Astrocyte of the spinal cord (primary cell): Measurements from ENCODE around the gene CEACAM16.
A peak's percentile ranks its signal among the peaks of the same experiment; 100 is the strongest.

ENCODE experiments used
- DNase-seq: peaks from one replicate; pipeline ENCODE4 v3.0.0; 2011; ENCODE audit warnings: low read depth, low spot score
- H3K4me3 ChIP-seq: 2 replicates; pipeline ENCODE4 v1.5.1; 2011; ENCODE audit warnings: low read depth, mild to moderate bottlenecking, low read length, moderate library complexity
- in situ Hi-C: cut with HindIII; loops from 2 replicates; pipeline ENCODE4 v1.10.0; 2017; ENCODE audit warnings: low sequenced_read_pairs
- TF ChIP-seq, protein P1 (sequence below): IDR thresholded peaks from 2 replicates; pipeline ENCODE4 v1.5.1; 2012; ENCODE audit warnings: low read depth, mild to moderate bottlenecking, low read length, inconsistent platforms

Gene CEACAM16, protein sequence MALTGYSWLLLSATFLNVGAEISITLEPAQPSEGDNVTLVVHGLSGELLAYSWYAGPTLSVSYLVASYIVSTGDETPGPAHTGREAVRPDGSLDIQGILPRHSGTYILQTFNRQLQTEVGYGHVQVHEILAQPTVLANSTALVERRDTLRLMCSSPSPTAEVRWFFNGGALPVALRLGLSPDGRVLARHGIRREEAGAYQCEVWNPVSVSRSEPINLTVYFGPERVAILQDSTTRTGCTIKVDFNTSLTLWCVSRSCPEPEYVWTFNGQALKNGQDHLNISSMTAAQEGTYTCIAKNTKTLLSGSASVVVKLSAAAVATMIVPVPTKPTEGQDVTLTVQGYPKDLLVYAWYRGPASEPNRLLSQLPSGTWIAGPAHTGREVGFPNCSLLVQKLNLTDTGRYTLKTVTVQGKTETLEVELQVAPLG

DNA sequence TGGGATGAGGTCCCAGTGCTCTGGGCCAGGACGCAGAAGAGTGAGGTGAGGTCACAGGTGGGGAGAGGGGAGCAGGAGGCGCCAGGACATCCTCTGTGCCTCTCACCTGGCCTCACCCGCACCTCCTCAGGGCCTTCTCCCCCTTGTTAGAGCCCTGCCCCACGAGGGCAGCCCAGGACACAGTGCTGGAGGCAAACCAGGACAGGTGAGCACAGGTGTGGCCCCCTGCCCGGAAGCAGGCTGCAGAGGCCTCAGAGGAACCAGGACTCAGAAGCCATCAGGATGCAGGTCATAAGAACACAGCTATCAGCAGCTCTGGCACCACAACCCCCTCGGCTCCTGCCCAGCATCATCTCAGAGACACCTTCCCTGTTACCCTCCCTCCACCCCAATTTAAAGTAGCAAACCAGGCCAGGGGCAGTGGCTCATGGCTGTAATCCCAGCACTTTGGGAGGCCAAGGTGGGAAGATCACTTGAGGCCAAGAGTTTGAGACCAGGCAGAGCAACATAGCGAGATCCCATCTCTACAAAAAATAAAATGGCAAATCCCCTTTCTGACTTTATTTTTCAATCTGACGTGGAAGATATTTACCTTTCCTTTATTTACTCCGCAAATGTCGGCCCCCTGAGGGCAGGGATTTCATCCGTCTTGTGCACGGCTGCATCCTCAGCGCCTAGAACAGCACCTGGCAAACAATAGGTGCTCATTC lies at the start of gene CEACAM16:
CEACAM16 (plus strand) TSS at position 660 of the 710 bp plus-strand sequence. CDS start 2,306 bp downstream, outside the sequence.
- no peak for DNase-seq
- H3K4me3 ChIP-seq, result no peak within 1 kb of the TSS
- in situ Hi-C loops, result no loop called here
- TF ChIP-seq, protein P1, sequence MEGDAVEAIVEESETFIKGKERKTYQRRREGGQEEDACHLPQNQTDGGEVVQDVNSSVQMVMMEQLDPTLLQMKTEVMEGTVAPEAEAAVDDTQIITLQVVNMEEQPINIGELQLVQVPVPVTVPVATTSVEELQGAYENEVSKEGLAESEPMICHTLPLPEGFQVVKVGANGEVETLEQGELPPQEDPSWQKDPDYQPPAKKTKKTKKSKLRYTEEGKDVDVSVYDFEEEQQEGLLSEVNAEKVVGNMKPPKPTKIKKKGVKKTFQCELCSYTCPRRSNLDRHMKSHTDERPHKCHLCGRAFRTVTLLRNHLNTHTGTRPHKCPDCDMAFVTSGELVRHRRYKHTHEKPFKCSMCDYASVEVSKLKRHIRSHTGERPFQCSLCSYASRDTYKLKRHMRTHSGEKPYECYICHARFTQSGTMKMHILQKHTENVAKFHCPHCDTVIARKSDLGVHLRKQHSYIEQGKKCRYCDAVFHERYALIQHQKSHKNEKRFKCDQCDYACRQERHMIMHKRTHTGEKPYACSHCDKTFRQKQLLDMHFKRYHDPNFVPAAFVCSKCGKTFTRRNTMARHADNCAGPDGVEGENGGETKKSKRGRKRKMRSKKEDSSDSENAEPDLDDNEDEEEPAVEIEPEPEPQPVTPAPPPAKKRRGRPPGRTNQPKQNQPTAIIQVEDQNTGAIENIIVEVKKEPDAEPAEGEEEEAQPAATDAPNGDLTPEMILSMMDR, result no peak

DNA sequence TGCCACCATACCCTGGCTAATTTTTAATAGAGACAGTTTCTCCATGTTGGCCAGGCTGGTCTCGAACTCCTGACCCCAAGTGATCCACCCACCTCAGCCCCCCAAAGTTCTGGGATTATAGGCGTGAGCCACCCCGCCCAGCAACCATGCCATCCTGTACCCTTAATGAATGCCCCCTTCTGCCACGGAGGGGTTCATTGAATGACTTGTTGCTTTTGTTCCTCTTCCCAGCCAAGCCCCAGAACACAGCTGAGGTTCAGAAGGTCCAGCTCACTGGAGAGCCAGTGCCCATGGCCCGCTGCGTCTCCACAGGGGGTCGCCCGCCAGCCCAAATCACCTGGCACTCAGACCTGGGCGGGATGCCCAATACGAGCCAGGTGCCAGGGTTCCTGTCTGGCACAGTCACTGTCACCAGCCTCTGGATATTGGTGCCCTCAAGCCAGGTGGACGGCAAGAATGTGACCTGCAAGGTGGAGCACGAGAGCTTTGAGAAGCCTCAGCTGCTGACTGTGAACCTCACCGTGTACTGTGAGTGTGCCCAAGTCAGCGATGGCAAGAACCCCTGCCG lies 49.3 kb upstream of the CEACAM16 start:
- TF ChIP-seq, protein P1, result no peak
- in situ Hi-C loops, result no loop called here
- DNase-seq, result no peak
- H3K4me3 ChIP-seq, result no peak overlapping the region

DNA sequence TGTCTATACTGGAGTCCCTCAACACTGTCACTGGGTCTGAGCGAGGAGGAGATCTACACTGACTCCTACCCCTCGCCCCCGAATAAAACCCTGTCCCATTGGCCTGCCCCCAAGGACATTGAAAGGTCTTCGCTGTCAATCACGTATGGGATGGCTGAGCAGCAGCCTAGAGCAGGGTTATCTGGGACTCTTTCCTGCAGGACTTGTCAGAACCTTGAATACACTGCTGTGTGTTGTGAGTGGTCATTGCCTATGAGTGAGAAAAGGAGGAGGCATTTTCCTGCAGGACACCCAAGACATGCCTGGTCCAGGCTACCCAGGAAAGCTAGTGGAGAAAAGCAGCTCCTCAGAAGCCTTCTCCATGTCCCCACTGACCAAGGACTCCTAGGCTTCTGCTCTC lies 45.6 kb upstream of the CEACAM16 start:
- in situ Hi-C loops, result no loop called here
- no peak for DNase-seq
- H3K4me3 ChIP-seq, result no peak overlapping the region
- TF ChIP-seq, protein P1, result no peak

DNA sequence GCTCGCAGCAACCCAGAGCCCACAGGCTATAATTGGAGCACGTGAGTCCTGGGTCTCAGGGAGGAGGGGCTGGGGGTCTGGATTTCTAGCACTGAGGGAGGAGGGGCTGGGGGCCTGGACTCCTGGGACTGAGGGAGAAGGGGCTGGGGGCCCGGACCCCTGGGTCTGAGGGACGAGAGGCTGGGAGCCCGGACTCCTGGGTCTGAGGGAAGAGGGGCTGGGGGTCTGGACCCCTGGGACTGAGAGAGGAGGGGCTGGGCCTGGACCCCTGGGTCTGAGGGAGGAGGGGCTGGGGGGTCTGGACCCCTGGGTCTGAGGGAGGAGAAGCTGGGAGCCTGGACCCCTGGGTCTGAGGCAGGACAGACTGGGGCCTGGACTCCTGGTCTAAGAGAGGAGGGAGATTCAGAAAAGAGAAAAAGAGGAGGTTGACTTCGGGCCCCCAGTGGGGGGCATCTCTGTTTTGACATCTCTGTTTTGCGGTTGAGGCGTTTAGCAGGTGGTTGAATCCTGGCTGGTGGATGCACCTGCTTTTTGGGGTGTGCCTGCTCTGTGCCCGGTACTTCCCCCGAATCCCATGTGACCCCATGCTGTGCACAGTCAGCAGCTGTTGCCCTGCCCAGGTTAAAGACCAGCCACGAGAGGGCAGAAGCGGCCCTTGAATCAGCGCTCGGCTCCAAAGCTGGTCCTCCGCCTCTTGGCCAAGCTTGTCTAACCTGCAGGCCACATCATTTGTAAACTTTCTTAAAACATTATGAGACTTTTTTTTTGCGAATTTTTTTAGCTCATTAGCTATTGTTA lies 44.8 kb upstream of the CEACAM16 start:
- in situ Hi-C loops, result no loop called here
- DNase-seq, result peak; percentile 39
- TF ChIP-seq, protein P1, result peak; percentile 56

DNA sequence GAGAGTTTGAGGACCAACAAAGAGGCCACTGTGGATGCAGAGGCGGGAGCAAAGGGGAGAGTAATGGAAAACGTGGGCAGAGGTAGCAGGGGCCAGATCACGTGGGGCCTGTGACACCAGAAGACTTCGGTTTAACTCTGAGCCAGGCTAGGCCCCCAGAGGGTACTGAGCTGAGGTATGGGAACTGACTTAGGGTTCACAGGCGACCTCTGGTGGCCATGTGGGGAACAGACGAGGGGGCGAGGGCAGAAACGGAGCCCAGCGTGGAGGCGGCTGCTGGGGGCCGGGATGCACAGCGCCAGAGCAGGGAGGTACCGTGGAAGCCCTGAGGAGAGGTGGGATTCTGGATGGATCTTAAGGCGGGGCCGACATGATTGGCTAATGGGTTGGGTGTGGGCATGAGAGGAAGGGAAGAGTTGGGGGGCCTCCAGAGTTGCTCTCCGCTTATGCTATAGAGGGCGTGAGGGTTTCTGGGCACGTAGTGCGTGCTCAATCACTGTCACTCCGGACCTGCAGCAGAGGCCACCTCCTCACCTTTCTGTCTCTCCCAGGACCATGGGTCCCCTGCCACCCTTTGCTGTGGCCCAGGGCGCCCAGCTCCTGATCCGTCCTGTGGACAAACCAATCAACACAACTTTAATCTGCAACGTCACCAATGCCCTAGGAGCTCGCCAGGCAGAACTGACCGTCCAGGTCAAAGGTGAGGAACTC lies 41.6 kb upstream of the CEACAM16 start:
- H3K4me3 ChIP-seq, result no peak overlapping the region
- peak; percentile 59 for DNase-seq
- TF ChIP-seq, protein P1, result peak; percentile 95

More for the DNA sequence above, 44.8 kb upstream of the CEACAM16 start:
- H3K4me3 ChIP-seq, result no peak overlapping the region

More for the DNA sequence above, 41.6 kb upstream of the CEACAM16 start:
- in situ Hi-C loops, result no loop called here
